HepG2 (cell line): ENCODE measurements around the gene SPACDR. TPM values are rescaled to one million over a fixed set of nuclear protein-coding genes. Genes with fewer than 3 reads are reported as not detected.

Source experiments
- ARID4A ChIP-seq: sonication (generic); formaldehyde crosslinking; IDR thresholded peaks from 2 replicates; pipeline ENCODE4 v1.5.0; 2020; ENCODE audit warnings: mild to moderate bottlenecking, missing genetic modification reagents, borderline replicate concordance
- ATF4 ChIP-seq, 2 experiments: fragments of 450-650 bp in 1 of 2; sonication (generic) in 1 of 2; formaldehyde crosslinking; IDR thresholded peaks; 2 replicates each; pipeline versions ENCODE4 v1.5.0 to v1.8.0; 2020 to 2022; ENCODE audit warnings: mild to moderate bottlenecking in 1 of 2, missing genetic modification reagents in 1 of 2
- CSRNP2 ChIP-seq: sonication (generic); formaldehyde crosslinking; conservative IDR thresholded peaks from 2 replicates; pipeline ENCODE4 v1.8.0; 2022; ENCODE audit warnings: low read depth, missing genetic modification reagents
- ELF1 ChIP-seq: sonication (generic); formaldehyde crosslinking; IDR thresholded peaks from 2 replicates; pipeline ENCODE4 v1.4.0; 2020; ENCODE audit warnings: missing genetic modification reagents
- HNRNPLL ChIP-seq: fragments of 200-400 bp; formaldehyde crosslinking; IDR thresholded peaks from 2 replicates; pipeline ENCODE4 v1.6.1; 2017; ENCODE audit warnings: mild to moderate bottlenecking, low read depth, low read length; ENCODE audit not compliant: poor library complexity, severe bottlenecking
- RNF2 ChIP-seq: fragments of 450-650 bp; conservative IDR thresholded peaks from 2 replicates; pipeline ENCODE4 v1.6.1; 2016; ENCODE audit warnings: low read depth
- SIN3B ChIP-seq: fragments of 150-350 bp; IDR thresholded peaks from 2 replicates; pipeline ENCODE4 v1.6.1; 2014; ENCODE audit warnings: low read length
- USF2 ChIP-seq, 2 experiments: sonication (generic) in 1 of 2; formaldehyde crosslinking in 1 of 2; IDR thresholded peaks; 2 replicates each; pipeline versions ENCODE4 v1.5.1 to v1.6.1; 2011 to 2020; ENCODE audit warnings: borderline replicate concordance in 1 of 2, low read depth in 1 of 2, low read length in 1 of 2, mild to moderate bottlenecking in 1 of 2, missing genetic modification reagents in 1 of 2, moderate library complexity in 1 of 2
- ZBTB46 ChIP-seq: sonication (generic); formaldehyde crosslinking; IDR thresholded peaks from 2 replicates; pipeline ENCODE4 v1.4.0; 2020; ENCODE audit warnings: mild to moderate bottlenecking, missing genetic modification reagents, borderline replicate concordance
- ZNF138 ChIP-seq: sonication (generic); formaldehyde crosslinking; IDR thresholded peaks from 2 replicates; pipeline ENCODE4 v1.5.0; 2020; ENCODE audit warnings: mild to moderate bottlenecking, low read depth, missing genetic modification reagents
- ZNF235 ChIP-seq: sonication (generic); formaldehyde crosslinking; IDR thresholded peaks from 2 replicates; pipeline ENCODE4 v1.8.1; 2023; ENCODE audit warnings: mild to moderate bottlenecking, missing genetic modification reagents, borderline replicate concordance
- ZNF253 ChIP-seq: sonication (generic); formaldehyde crosslinking; IDR thresholded peaks from 2 replicates; pipeline ENCODE4 v1.8.0; 2022; ENCODE audit warnings: mild to moderate bottlenecking, missing genetic modification reagents, borderline replicate concordance
- ZNF317 ChIP-seq: sonication (generic); formaldehyde crosslinking; IDR thresholded peaks from 2 replicates; pipeline ENCODE4 v1.5.0; 2020; ENCODE audit warnings: mild to moderate bottlenecking, missing genetic modification reagents
- ZNF460 ChIP-seq: sonication (generic); formaldehyde crosslinking; IDR thresholded peaks from 2 replicates; pipeline ENCODE4 v1.5.1; 2020; ENCODE audit warnings: missing genetic modification reagents, mild to moderate bottlenecking, borderline replicate concordance
- ZNF558 ChIP-seq: sonication (generic); formaldehyde crosslinking; IDR thresholded peaks from 2 replicates; pipeline ENCODE4 v1.9.0; 2022; ENCODE audit warnings: mild to moderate bottlenecking, missing genetic modification reagents, borderline replicate concordance
- ZNF766 ChIP-seq: sonication (generic); formaldehyde crosslinking; IDR thresholded peaks from 2 replicates; pipeline ENCODE4 v1.5.0; 2020; ENCODE audit warnings: missing genetic modification reagents, borderline replicate concordance
- polyA plus RNA-seq, 8 experiments: library from polyadenylated mRNA; depleted of rRNA in 3 of 8; stranded (reverse) in 7 of 8; unstranded in 1 of 8; fragments of >200 nt; fragmentation: Illumina TruSeq in 4 of 8; extraction: Trizol in 4 of 8; gene quantifications; 2 replicates each; pipeline versions ENCODE4 v1.2.1 to v1.2.3, GENCODE V29; 2011 to 2016; ENCODE audit warnings: low read depth in 4 of 8, missing spikeins in 1 of 8, mixed read lengths in 1 of 8; ENCODE audit not compliant: insufficient read depth in 1 of 8
- total RNA-seq, 5 experiments: library from RNA; depleted of rRNA; stranded (reverse); fragments of >200 nt; fragmentation: Illumina TruSeq; extraction: Trizol; gene quantifications; 2 replicates each; pipeline ENCODE4 v1.2.3, GENCODE V29; 2016; ENCODE audit warnings: low read depth in 1 of 5

SPACDR gene
- total and polyA plus RNA-seq, 2 of the 13 experiments (the other 11 are each of a cell fraction or from before 2014, with no cell fraction given), result 0.41 TPM; not detected in 1

- peak; percentile 95 for TF ChIP-seq HNRNPLL
- peak; percentile 34; the same call in 1 of the 2 replicates for TF ChIP-seq ZNF235
- TF ChIP-seq ZNF253 (CRISPR knock-in tag), result peak; percentile 90; the same call in 1 of the 2 replicates
- peak; percentile 77; the same call in 1 of the 2 replicates for TF ChIP-seq ARID4A
- TF ChIP-seq CSRNP2 (CRISPR knock-in tag), result no peak; the same call in 1 of the 2 replicates
- TF ChIP-seq ELF1, result peak; percentile 84
- TF ChIP-seq ZNF558 (CRISPR knock-in tag), result peak; percentile 92
- no peak for TF ChIP-seq USF2 (IDR thresholded peaks at IDR 0.05; ENCODE audit: low read depth, low read length)
- no peak for TF ChIP-seq USF2 (CRISPR knock-in tag; IDR thresholded peaks at IDR 0.05; ENCODE audit: borderline replicate concordance)
- peak; percentile 72 for TF ChIP-seq ZNF317 (CRISPR knock-in tag)
- TF ChIP-seq ZNF138 (CRISPR knock-in tag), result peak; percentile 93
- peak; percentile 8 for TF ChIP-seq ZNF766
- TF ChIP-seq SIN3B, result no peak
- TF ChIP-seq ATF4 (CRISPR knock-in tag; IDR thresholded peaks at IDR 0.05), result peak in 1 of 2 experiments; percentile 57; a peak in 2 of 4 replicates
- peak; percentile 89 for TF ChIP-seq RNF2
- no peak for TF ChIP-seq ZBTB46 (CRISPR knock-in tag)
- peak; percentile 24; the same call in 1 of the 2 replicates for TF ChIP-seq ZNF460 (CRISPR knock-in tag)
Observed at GRCh38 chr7:100428199-100428966, 35.7 kb downstream of the SPACDR start, which contains the start of gene ZCWPW1 (continued).
